Brain microvascular endothelial cell (primary cell): ENCODE measurements around the gene ARPP21.

Experiments used
- DNase-seq: peaks from one replicate; pipeline ENCODE4 v3.0.0-alpha.2; 2020
- H3K27ac ChIP-seq: fragments of 250-450 bp; sonication (Bioruptor Pico); 2 replicates; pipeline ENCODE4 v1.5.1; 2020; ENCODE audit warnings: mild to moderate bottlenecking, moderate library complexity
- H3K27me3 ChIP-seq: fragments of 250-450 bp; sonication (Bioruptor Pico); replicated peaks from 2 replicates; pipeline ENCODE4 v1.5.1; 2020; ENCODE audit warnings: mild to moderate bottlenecking
- H3K36me3 ChIP-seq: fragments of 250-450 bp; sonication (Bioruptor Pico); replicated peaks from 2 replicates; pipeline ENCODE4 v1.5.1; 2020; ENCODE audit warnings: mild to moderate bottlenecking
- H3K4me3 ChIP-seq: 2 replicates; pipeline ENCODE4 v1.5.1; 2011; ENCODE audit warnings: low read depth, mild to moderate bottlenecking, control low read depth, low read length, moderate library complexity
- CTCF ChIP-seq: IDR thresholded peaks from 2 replicates; pipeline ENCODE4 v1.5.1; 2011; ENCODE audit warnings: low read depth, mild to moderate bottlenecking, moderate library complexity, low read length, control low read depth, inconsistent platforms; ENCODE audit errors: missing control alignments
- in situ Hi-C: cut with HindIII; loops from 2 replicates; pipeline ENCODE4 v1.10.0; 2017; ENCODE audit warnings: low sequenced_read_pairs, low pct_ligation_motif_present

The ARPP21 gene

GRCh38 chr3:35748144-35748543, 108.8 kb downstream of the ARPP21 start:
- in situ Hi-C loops = no loop called here
- DNase-seq = no peak

GRCh38 chr3:35751207-35751606, 111.9 kb downstream of the ARPP21 start:
- in situ Hi-C loops = no loop called here
- no peak for TF ChIP-seq CTCF
- H3K27ac ChIP-seq = no peak overlapping the region
- no peak overlapping the region for H3K4me3 ChIP-seq
- no peak for DNase-seq
- no peaks in the 10 kb centered on the region for H3K36me3 ChIP-seq
- no peaks in the 10 kb centered on the region for H3K27me3 ChIP-seq

More at GRCh38 chr3:35748144-35748543, 108.8 kb downstream of the ARPP21 start:
- Histone ChIP-seq H3K4me3 (no peak overlapping the region), H3K27me3 (no peaks in the 10 kb centered on the region), H3K27ac (no peak overlapping the region), H3K36me3 (no peaks in the 10 kb centered on the region)
- TF ChIP-seq CTCF = no peak

GRCh38 chr3:35757991-35758757, 118.8 kb downstream of the ARPP21 start:
- Histone ChIP-seq H3K27ac (no peak overlapping the region), H3K36me3 (no peaks in the 10 kb centered on the region), H3K4me3 (no peak overlapping the region), H3K27me3 (no peaks in the 10 kb centered on the region)
- in situ Hi-C loops = no loop called here
- no peak for TF ChIP-seq CTCF
- no peak for DNase-seq

GRCh38 chr3:35760146-35760545, 120.8 kb downstream of the ARPP21 start:
- no peaks in the 10 kb centered on the region for H3K27me3 ChIP-seq
- DNase-seq = no peak
- no peak for TF ChIP-seq CTCF
- in situ Hi-C loops = no loop called here
- H3K27ac ChIP-seq = no peak overlapping the region
- H3K4me3 ChIP-seq = no peak overlapping the region
- H3K36me3 ChIP-seq = no peaks in the 10 kb centered on the region

- H3K27ac ChIP-seq = no peak overlapping the region
- TF ChIP-seq CTCF = no peak
- H3K36me3 ChIP-seq = no peaks in the 10 kb centered on the region
- no peak for DNase-seq
- no peak overlapping the region for H3K4me3 ChIP-seq
- no peaks in the 10 kb centered on the region for H3K27me3 ChIP-seq
- in situ Hi-C loops = no loop called here
These were observed 122.0 kb downstream of the ARPP21 start for GRCh38 chr3:35761311-35761710.
